Measurements from ENCODE around the gene OTULIN. TPM values are rescaled to one million over a fixed set of nuclear protein-coding genes. Genes with fewer than 3 reads are reported as not detected.

Gene OTULIN
- total and polyA plus RNA-seq, 7 donors: 6.6 to 37.9 (median 13.2) TPM

GRCh38 chr5:14712666-14713065 lies 48.1 kb downstream of the OTULIN start:
- peaks cover 0 to 86% (median 24%) of the 10 kb centered on the region in 4 donors for H3K36me3 ChIP-seq
- intact Hi-C loops (cut with DNase I): no loop called here
- H3K4me1 ChIP-seq: peaks cover 0 to 5% (median 0%) of the 10 kb centered on the region in 4 donors
- H3K27ac ChIP-seq: no peak overlapping the region
- H3K9me3 ChIP-seq: no peaks in the 10 kb centered on the region
- no peaks in the 10 kb centered on the region for H3K27me3 ChIP-seq
- TF ChIP-seq CTCF (IDR thresholded peaks at IDR 0.05) (no peak), POLR2AphosphoS5 (IDR thresholded peaks at IDR 0.05) (no peak), POLR2A (IDR thresholded peaks at IDR 0.05) (no peak), EP300 (IDR thresholded peaks at IDR 0.05) (no peak)
- 98% methylated on average over 17 of the region's 17 CpGs for WGBS, 2 donors
- no peak overlapping the region for H3K4me3 ChIP-seq
- DNase-seq: no peak

GRCh38 chr5:14713476-14714390 lies 49.2 kb downstream of the OTULIN start:
- WGBS, 2 donors: 91 to 95% methylated on average over 23 of the region's 23 CpGs
- H3K4me1 ChIP-seq: peaks cover 0 to 5% (median 0%) of the 10 kb centered on the region in 4 donors
- H3K27ac ChIP-seq: no peak overlapping the region
- peaks cover 0 to 77% (median 23%) of the 10 kb centered on the region in 4 donors for H3K36me3 ChIP-seq
- H3K27me3 ChIP-seq: no peaks in the 10 kb centered on the region
- TF ChIP-seq POLR2A (IDR thresholded peaks at IDR 0.05): no peak
- TF ChIP-seq CTCF (IDR thresholded peaks at IDR 0.05): no peak
- TF ChIP-seq POLR2AphosphoS5 (IDR thresholded peaks at IDR 0.05): no peak
- TF ChIP-seq EP300 (IDR thresholded peaks at IDR 0.05): no peak
- intact Hi-C loops (cut with DNase I): no loop called here
- no peak overlapping the region for H3K4me3 ChIP-seq
- no peak for DNase-seq
- H3K9me3 ChIP-seq: no peaks in the 10 kb centered on the region

- no peak for TF ChIP-seq POLR2A (IDR thresholded peaks at IDR 0.05)
- TF ChIP-seq CTCF (IDR thresholded peaks at IDR 0.05): no peak
- no peak for TF ChIP-seq EP300 (IDR thresholded peaks at IDR 0.05)
- no peak for TF ChIP-seq POLR2AphosphoS5 (IDR thresholded peaks at IDR 0.05)
- peaks cover 0 to 68% (median 23%) of the 10 kb centered on the region in 4 donors for H3K36me3 ChIP-seq
- intact Hi-C loops (cut with DNase I): no loop called here
- H3K27ac ChIP-seq: no peak overlapping the region
- peaks cover 0 to 5% (median 0%) of the 10 kb centered on the region in 4 donors for H3K4me1 ChIP-seq
- no peaks in the 10 kb centered on the region for H3K9me3 ChIP-seq
- 96 to 98% methylated on average over 6 of the region's 6 CpGs for WGBS, 2 donors
- H3K27me3 ChIP-seq: no peaks in the 10 kb centered on the region
- DNase-seq: no peak
- no peak overlapping the region for H3K4me3 ChIP-seq
These were observed 50.2 kb downstream of the OTULIN start for GRCh38 chr5:14714706-14715105.

GRCh38 chr5:14715481-14715880 lies 51.0 kb downstream of the OTULIN start:
- no peak overlapping the region for H3K4me3 ChIP-seq
- TF ChIP-seq CTCF (IDR thresholded peaks at IDR 0.05) (no peak), POLR2AphosphoS5 (IDR thresholded peaks at IDR 0.05) (no peak), POLR2A (IDR thresholded peaks at IDR 0.05) (no peak), EP300 (IDR thresholded peaks at IDR 0.05) (no peak)
- H3K4me1 ChIP-seq: peaks cover 0 to 5% (median 0%) of the 10 kb centered on the region in 4 donors
- peaks cover 0 to 61% (median 23%) of the 10 kb centered on the region in 4 donors for H3K36me3 ChIP-seq
- intact Hi-C loops (cut with DNase I): no loop called here
- no peak for DNase-seq
- no peak overlapping the region for H3K27ac ChIP-seq
- no peaks in the 10 kb centered on the region for H3K27me3 ChIP-seq
- WGBS, 2 donors: 92 to 96% methylated on average over 3 of the region's 3 CpGs
- no peaks in the 10 kb centered on the region for H3K9me3 ChIP-seq

All from sigmoid colon (tissue), 7 donors.